Stomach (tissue), 4 donors: Measurements from ENCODE around the gene ODC1.

ENCODE experiments used
- EP300 ChIP-seq: sonication (generic); formaldehyde crosslinking; IDR thresholded peaks from one replicate; pipeline ENCODE4 v1.6.1; 2017; ENCODE audit warnings: antibody characterized with exemption
- POLR2A ChIP-seq, 4 donors: fragments of 450-650 bp; IDR thresholded peaks; one replicate each; pipeline ENCODE4 v1.6.1; 2016; ENCODE audit warnings: antibody characterized with exemption in 4 of 4, control low read depth in 2 of 4, mild to moderate bottlenecking in 1 of 4, moderate library complexity in 1 of 4
- POLR2AphosphoS5 ChIP-seq, 3 donors: sonication (generic); formaldehyde crosslinking; IDR thresholded peaks; one replicate each; pipeline ENCODE4 v1.6.1; 2016; ENCODE audit warnings: antibody characterized with exemption in 3 of 3
- TF ChIP-seq, protein P1 (sequence below), 7 experiments: fragments of 450-650 bp in 4 of 7; fragments of 200-600 bp in 3 of 7; sonication (generic) in 3 of 7; IDR thresholded peaks; one replicate each; pipeline ENCODE4 v1.5.1; 2016 to 2019; ENCODE audit warnings: antibody characterized with exemption in 7 of 7, control low read depth in 2 of 7, mild to moderate bottlenecking in 1 of 7

DNA sequence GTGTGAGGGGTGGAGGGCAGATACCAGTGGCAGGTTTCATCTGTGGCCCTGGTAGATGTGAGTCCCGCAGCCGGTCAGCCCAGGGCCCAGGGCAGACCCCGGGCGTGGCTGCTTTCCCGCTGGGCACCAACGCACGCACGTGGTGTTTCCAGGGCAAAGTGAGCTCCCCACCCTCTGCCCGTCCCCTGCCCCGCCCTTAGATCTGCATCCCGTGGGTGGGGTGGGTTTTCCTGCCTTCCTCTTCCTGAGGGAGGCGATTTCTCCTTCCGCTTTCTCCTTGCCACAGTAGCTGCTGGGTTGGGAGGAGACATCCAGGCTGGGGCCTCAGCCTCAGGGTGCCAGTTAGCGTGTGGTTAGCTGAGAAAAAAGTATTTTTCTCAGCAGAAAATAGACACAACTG, 49.6 kb downstream of the ODC1 start:
- TF ChIP-seq, protein P1, sequence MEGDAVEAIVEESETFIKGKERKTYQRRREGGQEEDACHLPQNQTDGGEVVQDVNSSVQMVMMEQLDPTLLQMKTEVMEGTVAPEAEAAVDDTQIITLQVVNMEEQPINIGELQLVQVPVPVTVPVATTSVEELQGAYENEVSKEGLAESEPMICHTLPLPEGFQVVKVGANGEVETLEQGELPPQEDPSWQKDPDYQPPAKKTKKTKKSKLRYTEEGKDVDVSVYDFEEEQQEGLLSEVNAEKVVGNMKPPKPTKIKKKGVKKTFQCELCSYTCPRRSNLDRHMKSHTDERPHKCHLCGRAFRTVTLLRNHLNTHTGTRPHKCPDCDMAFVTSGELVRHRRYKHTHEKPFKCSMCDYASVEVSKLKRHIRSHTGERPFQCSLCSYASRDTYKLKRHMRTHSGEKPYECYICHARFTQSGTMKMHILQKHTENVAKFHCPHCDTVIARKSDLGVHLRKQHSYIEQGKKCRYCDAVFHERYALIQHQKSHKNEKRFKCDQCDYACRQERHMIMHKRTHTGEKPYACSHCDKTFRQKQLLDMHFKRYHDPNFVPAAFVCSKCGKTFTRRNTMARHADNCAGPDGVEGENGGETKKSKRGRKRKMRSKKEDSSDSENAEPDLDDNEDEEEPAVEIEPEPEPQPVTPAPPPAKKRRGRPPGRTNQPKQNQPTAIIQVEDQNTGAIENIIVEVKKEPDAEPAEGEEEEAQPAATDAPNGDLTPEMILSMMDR (IDR thresholded peaks at IDR 0.05): no peak
- TF ChIP-seq EP300 (no peak), POLR2AphosphoS5 (IDR thresholded peaks at IDR 0.05) (peak in 2 of 3 donors; percentile 23 to 31), POLR2A (IDR thresholded peaks at IDR 0.05) (no peak)
